GM19452 (cell line): ENCODE data around the gene DNAJC6.
"Not testable (repeated sequence)": the region's sequence is repeated elsewhere in the genome, so short reads cannot be mapped to it uniquely, and the experiment has no call there.

ENCODE experiments used
- ATAC-seq: cut with Tn5 transposase; IDR thresholded peaks from one replicate; pipeline ENCODE4 v1.9.1; 2021; ENCODE audit not compliant: unreplicated experiment

The DNAJC6 gene

DNA sequence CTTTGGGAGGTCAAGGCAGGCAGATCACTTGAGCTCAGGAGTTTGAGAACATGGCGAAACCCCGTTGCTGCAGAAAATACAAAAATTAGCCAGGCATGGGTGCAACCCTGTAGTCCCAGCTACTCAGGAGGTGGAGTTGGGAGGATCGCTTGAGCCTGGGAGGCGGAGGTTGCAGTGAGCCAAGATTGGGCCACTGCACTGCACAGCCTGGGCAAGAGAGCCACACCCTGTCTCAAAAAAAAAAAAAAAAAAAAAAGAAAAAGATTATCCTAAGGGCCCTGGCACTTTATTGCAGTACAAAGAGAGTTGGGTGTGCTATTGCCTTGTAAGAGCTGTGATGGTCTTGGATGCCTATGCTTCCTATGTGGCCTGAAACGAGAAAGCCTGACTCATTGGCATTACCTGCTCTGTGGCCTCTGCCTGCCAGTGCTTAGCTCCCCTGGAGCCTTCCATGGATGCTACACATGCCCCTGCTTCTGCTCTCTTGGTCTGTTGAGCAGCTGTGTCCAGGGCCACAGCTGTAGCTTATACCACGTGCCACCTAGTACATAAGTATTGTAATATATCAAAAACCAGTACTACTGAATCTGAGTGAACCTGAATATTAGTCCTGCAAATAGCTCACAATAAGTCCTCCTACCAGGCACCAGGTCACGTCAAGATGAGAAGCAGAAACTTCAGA lies 45.8 kb downstream of the DNAJC6 start:
- no peak for ATAC-seq

DNA sequence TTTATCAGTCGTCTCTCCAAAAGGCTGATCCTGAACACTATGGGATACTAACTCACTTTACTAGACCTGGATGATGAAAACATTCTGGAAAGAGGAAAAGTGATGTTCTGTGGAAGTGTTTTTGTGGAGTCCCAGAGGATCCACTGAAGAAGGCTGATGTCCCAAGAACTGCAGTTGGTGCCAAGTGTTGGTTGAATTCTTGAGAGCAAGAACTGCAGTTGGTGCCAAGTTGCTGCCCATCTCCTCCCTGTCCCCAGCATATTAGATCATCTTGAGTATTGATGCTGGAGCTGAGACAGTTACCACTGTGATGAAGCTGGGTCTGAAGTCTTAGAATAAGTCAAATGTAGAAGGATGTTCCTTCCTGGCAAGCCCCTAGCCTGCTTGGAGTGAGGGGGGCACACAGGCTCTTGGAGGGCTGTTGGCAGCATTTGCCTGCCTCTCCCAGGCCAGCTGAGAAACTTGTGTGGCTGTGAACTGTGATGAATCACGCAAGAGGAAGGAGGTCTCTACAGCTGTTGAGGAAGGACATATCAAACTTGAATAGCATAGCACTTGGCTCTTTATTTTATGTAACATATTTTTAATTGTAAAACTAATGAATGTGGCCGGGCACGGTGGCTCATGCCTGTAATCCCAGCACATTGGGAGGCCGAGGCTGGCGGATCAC lies 48.1 kb downstream of the DNAJC6 start:
- ATAC-seq: no peak

DNA sequence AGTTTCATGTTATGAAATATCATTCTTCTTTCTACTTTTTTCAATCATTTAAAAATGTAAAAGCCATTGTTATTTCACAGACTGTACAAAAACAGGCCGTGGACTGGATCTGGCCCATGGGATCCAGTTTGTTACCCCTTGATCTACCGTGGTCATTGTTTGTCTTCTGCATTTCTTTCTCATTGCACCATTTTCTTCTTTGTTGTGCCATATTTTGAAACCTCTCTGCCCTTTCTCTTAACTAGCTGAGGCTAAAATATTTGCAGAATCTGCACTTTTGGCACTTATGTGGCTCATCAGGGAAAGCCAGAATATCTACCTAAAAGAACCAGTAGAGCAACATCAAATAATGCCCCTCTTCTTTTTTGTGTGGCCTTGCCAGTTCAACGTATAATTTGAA lies 50.5 kb downstream of the DNAJC6 start:
- no peak for ATAC-seq

GRCh38 chr1:65360648-65361047 lies 51.3 kb downstream of the DNAJC6 start:
- no peak for ATAC-seq

DNA sequence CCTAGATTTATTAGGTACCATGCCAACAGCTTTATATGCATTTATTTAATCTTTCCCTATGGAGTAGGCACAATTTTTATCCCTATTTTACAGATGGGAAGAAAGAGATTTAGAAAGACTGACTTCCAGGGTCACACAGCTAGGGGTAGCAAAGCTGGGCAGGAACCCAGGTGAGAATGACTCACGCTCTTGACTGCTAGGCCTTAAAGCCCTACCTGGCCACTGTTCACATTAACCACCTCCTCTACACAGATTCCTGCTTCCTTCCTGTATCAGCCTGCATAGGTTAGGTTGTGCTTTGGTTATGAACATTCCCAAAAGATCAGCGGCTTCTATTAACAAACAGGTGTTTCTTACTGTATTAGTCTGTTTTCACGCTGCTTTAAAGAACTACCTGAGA lies 53.2 kb downstream of the DNAJC6 start:
- ATAC-seq: no peak

- ATAC-seq: no peak
These were observed 54.1 kb downstream of the DNAJC6 start for GRCh38 chr1:65363484-65363883.

DNA sequence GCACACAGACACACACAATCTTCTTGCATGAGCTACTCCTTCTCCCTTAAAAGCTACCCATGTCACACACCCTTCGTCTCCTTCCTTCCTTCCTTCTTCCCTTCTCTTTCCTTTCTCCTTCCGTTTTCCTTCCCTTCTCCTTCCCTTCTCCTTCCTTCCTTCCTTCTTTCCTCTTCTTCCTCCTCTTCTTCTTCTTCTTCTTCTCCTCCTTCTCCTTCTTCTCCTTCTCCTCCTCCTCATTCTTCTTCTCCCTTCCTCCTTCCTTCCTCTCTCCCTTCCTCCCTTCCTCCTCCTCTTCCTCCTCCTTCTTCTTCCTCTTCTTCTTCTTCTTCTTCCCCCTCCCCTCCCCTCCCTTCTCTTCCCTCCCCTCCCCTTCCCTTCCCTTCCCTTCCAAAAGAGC lies 59.1 kb downstream of the DNAJC6 start:
- ATAC-seq: no peak

DNA sequence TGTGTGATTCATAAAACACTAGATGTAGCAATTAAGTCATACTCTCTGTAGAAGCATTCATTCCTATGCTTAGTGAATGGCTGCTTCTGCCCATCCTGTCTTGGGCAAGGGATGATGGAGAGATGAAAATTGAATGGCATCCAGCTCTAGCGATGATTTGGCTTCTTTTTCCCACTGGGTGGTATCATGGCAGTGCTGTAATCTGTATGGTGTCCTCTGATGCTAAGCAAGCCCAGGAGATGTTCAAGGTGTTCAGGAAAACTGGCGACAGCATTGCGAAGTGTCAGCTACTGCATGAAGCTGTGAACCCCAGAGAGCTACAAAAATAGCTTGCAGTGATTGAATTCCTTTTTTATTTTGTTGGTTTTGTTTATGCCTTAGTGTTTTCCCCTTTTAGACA lies 62.2 kb downstream of the DNAJC6 start:
- ATAC-seq: no peak

DNA sequence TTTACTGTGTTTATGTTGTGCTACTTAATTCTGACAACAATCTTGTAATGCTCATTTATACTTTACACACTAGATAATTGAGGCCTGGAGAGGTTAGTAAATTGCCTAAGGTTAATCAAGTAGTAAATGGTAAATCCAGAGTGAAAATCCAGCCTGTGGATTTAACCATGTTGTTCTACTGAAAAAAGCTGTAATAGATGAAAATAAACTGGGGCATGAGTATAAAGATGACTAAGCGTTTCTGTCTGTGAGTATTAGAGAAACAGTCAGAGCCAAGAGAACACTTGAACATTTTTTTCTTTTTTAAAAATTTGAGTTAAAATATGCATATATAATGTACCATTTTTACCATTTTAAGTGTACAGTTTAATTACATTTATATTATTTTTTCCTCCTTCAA lies 63.2 kb downstream of the DNAJC6 start:
- ATAC-seq: no peak

GRCh38 chr1:65377496-65378246 lies 68.3 kb downstream of the DNAJC6 start:
- no peak for ATAC-seq

- ATAC-seq: no peak
These were observed 69.1 kb downstream of the DNAJC6 start for GRCh38 chr1:65378247-65378946.

DNA sequence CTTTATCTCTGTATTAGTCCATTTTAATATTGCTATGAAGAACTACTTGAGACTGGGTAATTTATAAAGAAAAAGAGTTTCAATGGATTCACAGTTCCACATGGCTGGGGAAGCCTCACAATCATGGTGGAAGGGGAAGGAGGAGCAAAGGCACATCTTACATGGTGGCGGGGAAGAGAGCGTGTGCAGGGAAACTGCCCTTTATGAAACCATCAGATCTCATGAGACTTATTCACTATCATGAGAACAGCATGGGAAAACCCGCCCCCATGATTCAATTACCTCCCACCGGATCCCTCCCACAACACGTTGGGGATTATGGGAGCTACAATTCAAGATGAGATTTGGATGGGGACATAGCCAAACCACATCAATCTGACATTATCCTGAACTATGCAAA lies 75.1 kb downstream of the DNAJC6 start:
- not testable (repeated sequence) for ATAC-seq

- no peak for ATAC-seq
These were observed 77.1 kb downstream of the DNAJC6 start for GRCh38 chr1:65386439-65386838.

GRCh38 chr1:65387821-65388220 lies 78.5 kb downstream of the DNAJC6 start:
- no peak for ATAC-seq

DNA sequence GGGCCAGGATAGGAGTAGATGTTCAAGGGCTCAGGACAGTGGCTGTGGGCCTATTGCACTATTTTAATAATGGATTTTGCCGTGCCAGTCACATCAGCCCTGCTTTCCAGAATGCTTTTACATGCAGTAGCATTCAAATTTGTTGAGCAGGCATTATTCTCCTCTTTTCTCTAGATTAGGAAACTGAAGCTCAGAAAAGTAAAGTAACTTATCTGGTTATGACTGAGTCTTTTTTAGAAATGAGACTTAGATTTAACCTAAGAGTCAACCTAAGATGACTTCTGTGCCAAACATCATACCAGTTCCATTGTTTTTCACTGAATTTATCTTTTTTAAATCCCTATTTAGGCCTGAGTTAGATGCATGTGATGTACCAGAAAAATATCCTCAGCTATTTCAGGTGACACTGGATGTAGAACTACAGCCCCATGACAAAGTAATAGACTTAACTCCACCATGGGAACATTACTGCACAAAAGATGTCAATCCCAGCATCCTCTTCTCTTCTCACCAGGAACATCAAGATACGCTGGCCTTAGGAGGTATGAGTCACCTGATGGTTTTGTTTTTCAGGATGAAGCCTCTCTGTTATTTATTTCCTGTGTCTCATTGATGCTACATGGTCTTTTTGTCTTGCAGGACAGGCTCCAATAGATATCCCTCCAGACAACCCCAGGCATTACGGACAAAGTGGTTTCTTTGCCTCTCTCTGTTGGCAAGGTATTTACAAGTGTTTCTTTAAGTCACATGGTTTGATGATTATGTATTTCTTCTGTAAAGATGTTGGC lies 79.8 kb downstream of the DNAJC6 start:
- no peak for ATAC-seq

- ATAC-seq: no peak
These were observed 83.2 kb downstream of the DNAJC6 start for GRCh38 chr1:65392497-65392896.

DNA sequence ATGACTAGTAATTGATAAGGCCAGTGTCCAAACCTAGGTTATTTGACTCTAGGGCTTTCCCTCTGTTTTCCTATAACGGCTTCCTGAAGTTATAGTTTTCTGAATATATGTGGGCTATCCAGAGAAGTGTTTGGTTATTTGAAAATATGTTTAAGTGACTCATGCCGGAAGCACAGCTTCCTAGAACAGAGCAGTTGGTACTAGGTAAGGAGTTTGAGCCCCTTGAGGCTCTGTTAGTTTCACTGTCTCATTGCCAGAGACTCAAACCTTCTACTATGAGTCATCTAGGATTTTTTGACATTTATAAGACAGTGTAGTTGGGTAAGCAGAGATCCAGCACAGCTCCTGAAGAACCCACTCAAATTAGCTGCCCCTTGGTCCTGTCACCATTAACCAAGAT lies 84.0 kb downstream of the DNAJC6 start:
- ATAC-seq: peak; percentile 94

- no peak for ATAC-seq
These were observed 84.6 kb downstream of the DNAJC6 start for GRCh38 chr1:65393928-65394327.

GRCh38 chr1:65395887-65396612 lies 86.7 kb downstream of the DNAJC6 start:
- ATAC-seq: no peak

DNA sequence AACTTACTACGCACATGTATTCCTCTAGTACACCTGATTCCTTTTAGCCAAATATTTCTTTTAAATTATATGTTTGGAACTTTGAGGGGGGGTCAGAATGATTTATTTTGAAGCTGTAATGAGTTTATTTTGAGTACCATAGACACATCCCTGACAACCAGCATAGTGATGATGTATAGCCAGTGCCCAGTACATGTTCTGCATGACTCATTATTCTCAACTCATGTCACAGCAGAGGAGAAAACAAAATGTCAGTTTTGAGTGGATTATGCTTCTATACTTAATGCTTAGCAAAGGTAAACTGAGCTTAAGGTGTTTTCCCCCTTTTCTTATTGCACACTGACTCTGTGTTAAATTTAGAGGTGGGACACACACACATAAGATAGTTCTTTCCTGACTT lies 88.7 kb downstream of the DNAJC6 start:
- ATAC-seq: no peak
